NOMO-1 treated with dmso at 0.1 percent for 144 hours (cell line): ENCODE data around the gene SRMS.

ENCODE experiments used
- DNase-seq: peaks from one replicate; lab custom pipeline; 2025; ENCODE audit not compliant: unreplicated experiment; lab: John Stamatoyannopoulos, UW

Gene SRMS

GRCh38 chr20:63539441-63540370 is 7.8 kb downstream of the SRMS start:
- no peak for DNase-seq

DNA sequence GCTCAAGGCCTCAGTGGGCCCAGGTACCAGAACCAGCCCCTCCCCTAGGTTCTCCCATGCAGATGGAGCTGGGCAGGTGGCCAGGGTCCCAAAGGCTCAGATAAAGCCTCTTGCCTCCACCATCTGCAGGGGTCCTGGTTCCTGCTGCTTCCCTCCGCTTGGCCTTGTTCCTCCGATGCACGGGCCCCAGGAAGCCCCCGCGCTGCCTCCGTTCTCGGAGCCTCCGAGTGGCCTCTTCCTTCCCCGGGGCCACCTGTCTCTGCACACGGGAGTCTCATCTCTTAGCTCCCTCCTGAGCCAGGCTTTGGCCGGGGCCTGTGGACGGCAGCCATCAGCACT is 8.5 kb downstream of the SRMS start:
- no peak for DNase-seq

DNA sequence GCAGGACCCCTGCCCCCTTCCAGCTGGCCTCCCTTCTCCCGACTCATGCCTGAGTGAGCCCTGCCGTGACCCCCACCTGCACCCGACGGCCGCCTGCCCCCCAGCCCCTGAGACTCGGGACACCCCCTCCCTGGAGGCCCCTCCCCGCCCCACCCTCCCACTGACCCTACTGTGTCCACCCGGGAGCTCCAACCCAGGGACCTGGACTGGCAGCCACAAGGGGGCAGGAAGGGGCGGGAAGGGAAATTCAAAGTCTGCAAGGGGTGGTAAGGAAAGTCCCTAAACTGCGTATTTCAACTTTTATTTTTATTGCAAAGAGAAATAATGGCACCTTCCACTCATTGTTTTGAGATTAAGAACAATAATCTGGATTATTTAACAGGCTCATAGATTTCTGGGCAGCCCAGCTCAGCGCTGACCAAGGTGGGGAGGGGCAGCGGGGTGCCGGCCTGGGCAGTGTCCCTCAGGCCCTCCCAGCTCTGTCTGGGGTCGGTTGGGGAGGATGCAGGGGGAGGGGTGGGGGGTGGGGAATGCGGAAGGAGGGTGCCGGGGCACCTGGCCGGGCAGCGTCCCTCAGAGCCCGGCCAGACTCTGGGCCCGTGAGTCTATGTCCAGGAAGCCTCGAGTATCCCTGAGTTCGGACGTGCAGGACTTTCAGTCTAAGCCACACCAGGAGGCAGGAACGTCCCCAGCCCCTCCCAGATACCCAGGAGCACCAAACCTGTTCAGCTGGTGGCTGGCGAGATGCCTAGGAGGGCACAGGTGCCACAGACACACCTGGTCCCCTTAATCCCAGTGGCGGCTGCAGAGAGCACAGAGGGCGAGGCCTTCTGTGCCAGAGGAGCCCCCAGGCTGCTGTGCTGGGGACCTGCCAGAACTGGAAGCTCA is 9.1 kb downstream of the SRMS start:
- DNase-seq, result no peak

- peak; percentile 96 for DNase-seq
These were observed 9.9 kb downstream of the SRMS start for GRCh38 chr20:63537525-63538203.

DNA sequence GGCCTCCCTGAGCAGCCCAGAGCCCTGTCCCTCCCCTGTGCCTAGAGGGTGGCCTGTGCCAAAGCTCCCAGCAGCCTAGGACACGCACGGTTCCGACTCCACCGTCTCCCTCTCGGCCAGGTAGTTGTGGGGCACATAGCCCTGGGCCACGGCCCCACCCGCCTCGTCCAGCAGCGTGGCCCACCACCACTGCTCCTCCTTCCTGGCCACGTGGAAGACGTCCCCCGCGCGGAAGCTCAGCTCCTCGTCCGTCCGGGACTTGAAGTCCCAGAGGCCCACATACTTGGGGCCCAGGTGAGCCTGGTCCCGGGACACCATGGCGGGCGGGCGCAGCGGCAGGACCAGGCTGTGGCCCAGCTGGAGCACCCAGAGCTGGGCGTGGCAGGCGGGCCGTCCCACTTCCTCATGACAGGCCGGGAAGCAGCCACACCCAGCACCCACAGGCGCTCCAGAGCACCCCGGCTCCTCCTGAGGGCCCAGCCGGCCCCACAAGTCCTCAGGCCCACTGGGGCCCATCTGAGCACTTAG is 10.5 kb downstream of the SRMS start, which contains the start of gene PTK6:
PTK6 (minus strand) TSS at position 380 of the 528 bp plus-strand sequence; CDS start at position 318, 62 bp downstream.
- peak; percentile 19 for DNase-seq

DNA sequence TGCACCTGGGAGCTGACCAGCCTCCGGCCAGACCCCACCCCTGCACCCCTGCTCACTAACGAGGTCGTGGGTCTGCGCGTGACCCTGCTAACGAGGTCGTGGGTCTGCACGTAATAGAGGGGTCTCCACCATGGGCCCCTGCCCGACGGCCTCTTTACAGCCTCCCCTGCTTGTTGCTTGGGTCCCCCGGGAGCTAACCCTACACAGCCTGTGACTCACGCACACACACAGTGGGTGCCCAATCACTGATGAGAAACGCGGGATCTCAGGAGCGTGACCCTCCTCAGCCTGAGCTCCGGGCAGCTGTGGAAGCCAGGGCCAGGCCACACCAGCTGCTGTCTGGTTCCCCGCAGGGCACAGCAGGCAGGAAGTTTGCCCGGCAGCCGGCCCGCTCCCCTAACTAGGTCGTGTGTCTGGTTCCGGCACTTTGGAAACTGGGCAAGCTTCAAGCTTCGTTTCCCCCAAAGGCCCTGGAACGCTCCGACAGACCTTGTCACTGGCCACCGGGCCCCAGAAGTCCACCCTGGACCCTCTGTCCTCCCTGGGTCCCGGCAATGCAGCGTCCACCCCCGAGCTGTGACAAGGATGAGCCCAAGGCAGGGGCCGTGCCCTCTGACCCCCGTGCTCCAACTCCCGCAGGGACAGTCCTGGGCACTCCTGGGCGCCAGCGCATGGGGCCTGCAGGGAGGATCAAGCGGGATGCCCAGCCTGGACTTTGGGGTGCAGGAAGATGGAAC is 11.1 kb downstream of the SRMS start:
- DNase-seq, result no peak

GRCh38 chr20:63534831-63535651 is 12.5 kb downstream of the SRMS start:
- DNase-seq, result no peak

GRCh38 chr20:63534427-63534830 is 13.1 kb downstream of the SRMS start:
- no peak for DNase-seq

- DNase-seq, result no peak
These were observed 13.6 kb downstream of the SRMS start for GRCh38 chr20:63533871-63534393.

- DNase-seq, result no peak
These were observed 14.2 kb downstream of the SRMS start for GRCh38 chr20:63533388-63533787.

GRCh38 chr20:63532449-63532971 is 15.0 kb downstream of the SRMS start:
- DNase-seq, result no peak

DNA sequence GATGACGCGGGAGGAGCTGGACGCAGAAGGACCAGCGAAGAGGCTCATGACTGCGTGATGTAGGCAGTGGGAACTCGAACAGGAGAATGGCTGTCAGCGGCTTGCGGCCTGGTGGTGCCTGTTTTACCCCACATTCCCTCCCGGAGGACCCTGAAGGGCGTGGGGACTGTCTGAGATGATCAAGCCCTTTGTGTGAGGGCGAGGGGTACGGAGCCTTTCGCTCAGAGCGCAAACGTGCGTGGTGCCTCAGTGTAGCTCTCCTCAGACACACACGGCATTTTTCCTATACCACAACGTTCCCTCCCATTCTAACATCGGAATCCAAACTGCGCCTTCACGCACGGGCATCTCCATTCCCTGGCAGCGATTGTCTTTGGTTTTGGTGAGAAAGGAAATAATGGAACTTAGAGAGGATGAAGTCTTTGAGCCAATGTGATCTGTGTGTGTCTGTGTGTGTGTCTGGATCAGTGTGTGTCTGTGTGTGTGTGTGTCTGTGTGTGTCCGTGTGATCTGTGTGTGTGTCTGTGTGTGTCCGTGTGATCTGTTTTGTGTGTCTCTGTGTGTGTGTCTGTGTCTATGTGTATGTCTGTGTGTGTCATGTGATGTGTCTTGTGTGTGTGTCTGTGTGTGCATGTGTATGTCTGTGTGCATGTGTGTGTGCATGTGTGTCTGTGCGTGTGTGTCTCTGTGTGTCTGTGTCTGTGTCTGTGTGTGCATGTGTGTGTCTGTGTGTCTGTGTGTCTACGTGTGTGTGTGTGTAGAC is 15.7 kb downstream of the SRMS start:
- no peak for DNase-seq

GRCh38 chr20:63530788-63531160 is 16.8 kb downstream of the SRMS start:
- no peak for DNase-seq

GRCh38 chr20:63529861-63530787 is 17.4 kb downstream of the SRMS start:
- no peak for DNase-seq

- DNase-seq, result no peak
These were observed 18.2 kb downstream of the SRMS start for GRCh38 chr20:63529180-63529860.

- no peak for DNase-seq
These were observed 20.4 kb downstream of the SRMS start for GRCh38 chr20:63527184-63527583.

GRCh38 chr20:63525971-63526370 is 21.6 kb downstream of the SRMS start:
- peak; percentile 20 for DNase-seq
